OCI-LY7 (cell line): Measurements from ENCODE around the gene ZNF365. TPM values are rescaled to one million over a fixed set of nuclear protein-coding genes. Genes with fewer than 3 reads are reported as not detected.

ENCODE experiments used
- BruUV-seq: library from RNA; stranded (reverse); fragments of 400-500 nt; replicated peaks from 2 replicates; lab custom pipeline; 2021; lab: Mats Ljungman, UMichigan
- CTCF ChIA-PET: fragments of 300-600 bp; sonication (Branson Sonifier 250); formaldehyde crosslinking; loops from one replicate; lab custom pipeline; 2022; ENCODE audit warnings: antibody characterized with exemption; ENCODE audit not compliant: unreplicated experiment; lab: Charles Lee
- POLR2A ChIA-PET: fragments of 300-600 bp; sonication (Branson Sonifier 250); formaldehyde crosslinking; loops from one replicate; lab custom pipeline; 2022; ENCODE audit warnings: antibody characterized with exemption; lab: Charles Lee
- DNase-seq: peaks from one replicate; pipeline ENCODE4 v3.0.0-alpha.2; 2015; ENCODE audit warnings: low spot score
- H2AFZ ChIP-seq: fragments of 200-600 bp; sonication (generic), shearing (Covaris generic); 2 replicates; pipeline ENCODE4 v1.6.1; 2014; ENCODE audit warnings: mild to moderate bottlenecking, antibody characterized with exemption, low read length, moderate library complexity
- H3K27ac ChIP-seq: fragments of 200-600 bp; sonication (generic); 2 replicates; pipeline ENCODE4 v1.5.1; 2014; ENCODE audit warnings: mixed run types, low read depth, mild to moderate bottlenecking, moderate library complexity, low read length, inconsistent platforms; ENCODE audit not compliant: poor library complexity, severe bottlenecking
- H3K36me3 ChIP-seq: fragments of 200-600 bp; sonication (generic); 2 replicates; pipeline ENCODE4 v1.6.1; 2014; ENCODE audit warnings: mild to moderate bottlenecking, antibody characterized with exemption, low read length, moderate library complexity, mixed read lengths; ENCODE audit not compliant: insufficient read depth
- H3K4me1 ChIP-seq: fragments of 200-600 bp; sonication (generic); 2 replicates; pipeline ENCODE4 v1.5.1; 2014; ENCODE audit warnings: mild to moderate bottlenecking, low read length; ENCODE audit not compliant: insufficient read depth, poor library complexity, severe bottlenecking
- H3K4me2 ChIP-seq: fragments of 200-600 bp; sonication (generic); 2 replicates; pipeline ENCODE4 v1.6.1; 2014; ENCODE audit warnings: mild to moderate bottlenecking, low read length
- H3K4me3 ChIP-seq: fragments of 200-600 bp; sonication (generic); 2 replicates; pipeline ENCODE4 v1.5.1; 2014; ENCODE audit warnings: mild to moderate bottlenecking, low read depth, low read length; ENCODE audit not compliant: poor library complexity, severe bottlenecking
- H3K79me2 ChIP-seq: fragments of 200-600 bp; sonication (generic); 2 replicates; pipeline ENCODE4 v1.6.1; 2016; ENCODE audit warnings: low read depth, mild to moderate bottlenecking, low read length, moderate library complexity, mixed read lengths; ENCODE audit not compliant: insufficient read depth
- H3K9me2 ChIP-seq: fragments of 200-600 bp; sonication (generic); 2 replicates; pipeline ENCODE4 v1.6.1; 2016; ENCODE audit warnings: mild to moderate bottlenecking, low read length, mixed read lengths; ENCODE audit not compliant: insufficient read depth
- H3K9me3 ChIP-seq: fragments of 200-600 bp; sonication (generic); 2 replicates; pipeline ENCODE4 v1.6.1; 2014; ENCODE audit warnings: mild to moderate bottlenecking, mixed run types, low read length, mixed read lengths
- H4K20me1 ChIP-seq: fragments of 200-600 bp; sonication (generic); 2 replicates; pipeline ENCODE4 v1.6.1; 2014; ENCODE audit warnings: mild to moderate bottlenecking, antibody characterized with exemption, low read length, moderate library complexity, mixed read lengths; ENCODE audit not compliant: insufficient read depth
- CTCF ChIP-seq: fragments of 200-600 bp; sonication (generic); conservative IDR thresholded peaks from 2 replicates; pipeline ENCODE4 v1.5.1; 2014; ENCODE audit warnings: mild to moderate bottlenecking, antibody characterized with exemption, low read length, moderate library complexity, mixed read lengths
- EZH2phosphoT487 ChIP-seq: fragments of 200-600 bp; sonication (generic); IDR thresholded peaks from 2 replicates; pipeline ENCODE4 v1.6.1; 2018; ENCODE audit warnings: low read depth, borderline replicate concordance, mild to moderate bottlenecking, mixed run types, antibody characterized with exemption, low read length, moderate library complexity, mixed read lengths
- intact Hi-C: fragments of 100-400 bp; cut with micrococcal nuclease; formaldehyde crosslinking; loops from one replicate; pipeline ENCODE4 v1.10.0; 2022; ENCODE audit not compliant: unreplicated experiment
- total RNA-seq, 2 experiments: library from RNA; depleted of rRNA in 1 of 2; stranded (reverse); fragments of >200 nt in 1 of 2; shearing (Covaris generic) in 1 of 2; gene quantifications; 2 replicates each; pipeline ENCODE4 v1.2.3, GENCODE V29; 2014 to 2022

The ZNF365 gene
- total RNA-seq, 2 experiments from 2014 or later = not detected

GRCh38 chr10:62333135-62333889 lies 40.9 kb upstream of the ZNF365 start:
- no peak for DNase-seq
- intact Hi-C loops = no loop called here
- no peaks in the 10 kb centered on the region for H3K9me3 ChIP-seq
- no peak overlapping the region for H2AFZ ChIP-seq
- ChIA-PET POLR2A (interaction anchor here (0.7 kb wide), 2 partner anchors 48 to 502 kb away, joined by 3 read pairs; no protein-coding TSS in a partner anchor), CTCF (no interaction called here)
- BruUV-seq = no TSS peak
- no peaks in the 10 kb centered on the region for H3K36me3 ChIP-seq
- no peaks in the 10 kb centered on the region for H4K20me1 ChIP-seq
- no peaks in the 10 kb centered on the region for H3K9me2 ChIP-seq
- H3K4me2 ChIP-seq = no peak overlapping the region
- no peak for TF ChIP-seq EZH2phosphoT487
- H3K27ac ChIP-seq = no peak overlapping the region
- no peaks in the 10 kb centered on the region for H3K4me1 ChIP-seq
- no peaks in the 10 kb centered on the region for H3K79me2 ChIP-seq
- no peak overlapping the region for H3K4me3 ChIP-seq

GRCh38 chr10:62333988-62334682 lies 40.0 kb upstream of the ZNF365 start:
- Histone ChIP-seq H2AFZ (no peak overlapping the region), H3K4me2 (no peak overlapping the region), H3K4me1 (no peaks in the 10 kb centered on the region), H3K9me2 (no peaks in the 10 kb centered on the region), H3K9me3 (no peaks in the 10 kb centered on the region), H3K79me2 (no peaks in the 10 kb centered on the region), H3K27ac (no peak overlapping the region), H3K36me3 (no peaks in the 10 kb centered on the region), H4K20me1 (no peaks in the 10 kb centered on the region), H3K4me3 (no peak overlapping the region)
- TF ChIP-seq CTCF = no peak
- TF ChIP-seq EZH2phosphoT487 = no peak
- no peak for DNase-seq
- intact Hi-C loops = no loop called here
- CTCF ChIA-PET = no interaction called here
- BruUV-seq = no TSS peak
- POLR2A ChIA-PET = interaction anchor here (0.6 to 1.2 kb wide), 3 partner anchors 28 to 503 kb away, joined by 3 to 4 read pairs (median 3); no protein-coding TSS in a partner anchor

DNA sequence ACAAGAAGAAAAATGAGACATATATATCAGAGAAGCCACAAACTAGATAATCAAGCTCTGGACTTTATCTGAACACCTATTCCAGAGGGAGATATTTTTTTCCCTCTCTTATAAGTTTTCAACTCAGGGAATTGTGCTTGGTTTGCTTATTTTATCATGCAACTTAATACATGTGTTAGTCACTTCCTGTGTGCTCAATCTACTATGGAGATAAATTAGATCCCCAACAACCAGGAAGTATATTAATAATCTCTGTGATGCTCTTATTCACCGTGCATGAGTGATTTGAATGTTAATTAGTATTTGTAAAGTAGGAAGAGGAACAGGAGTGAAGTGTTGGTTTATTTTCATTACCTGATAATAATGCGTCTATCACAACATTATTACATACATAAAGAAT lies 38.8 kb upstream of the ZNF365 start:
- H3K36me3 ChIP-seq = no peaks in the 10 kb centered on the region
- ChIA-PET POLR2A (no interaction called here), CTCF (no interaction called here)
- TF ChIP-seq CTCF = no peak
- TF ChIP-seq EZH2phosphoT487 = no peak
- H3K4me2 ChIP-seq = no peak overlapping the region
- intact Hi-C loops = no loop called here
- no TSS peak for BruUV-seq
- H3K9me3 ChIP-seq = no peaks in the 10 kb centered on the region
- H3K27ac ChIP-seq = no peak overlapping the region
- no peaks in the 10 kb centered on the region for H4K20me1 ChIP-seq
- H3K4me1 ChIP-seq = no peaks in the 10 kb centered on the region
- H3K9me2 ChIP-seq = no peaks in the 10 kb centered on the region
- no peak for DNase-seq
- peak overlapping the region; percentile 26; the same call in 1 of the 2 replicates for H2AFZ ChIP-seq
- no peaks in the 10 kb centered on the region for H3K79me2 ChIP-seq
- H3K4me3 ChIP-seq = no peak overlapping the region
